ENCODE measurements around the gene WNK2.

GRCh38 chr9:93189369-93190132 is 5.6 kb downstream of the WNK2 start:
- TF ChIP-seq POLR2A (IDR thresholded peaks at IDR 0.05) (no peak), CTCF (IDR thresholded peaks at IDR 0.05) (no peak)

Measured in adrenal gland (tissue), 5 donors.